PC-9 (cell line): Measurements from ENCODE around the gene DSCAM. TPM values are rescaled to one million over a fixed set of nuclear protein-coding genes. Genes with fewer than 3 reads are reported as not detected.

Experiments
- BruUV-seq: library from RNA; stranded (reverse); fragments of 400-500 nt; replicated peaks from 2 replicates; lab custom pipeline; 2021; lab: Mats Ljungman, UMichigan
- CTCF ChIA-PET: fragments of 300-600 bp; sonication (Branson Sonifier 250); formaldehyde crosslinking; loops from one replicate; lab custom pipeline; 2022; ENCODE audit warnings: antibody characterized with exemption; lab: Charles Lee
- POLR2A ChIA-PET: fragments of 300-600 bp; sonication (Branson Sonifier 250); formaldehyde crosslinking; loops from one replicate; lab custom pipeline; 2022; ENCODE audit warnings: antibody characterized with exemption; ENCODE audit not compliant: unreplicated experiment; lab: Charles Lee
- DNase-seq, 2 experiments: peaks; one replicate each; pipeline versions ENCODE4 v3.0.0 to v3.0.0-alpha.2; 2015 to 2022; ENCODE audit warnings: mixed read lengths in 1 of 2
- H2AFZ ChIP-seq: fragments of 200-600 bp; sonication (generic); 2 replicates; pipeline ENCODE4 v1.8.1; 2017; ENCODE audit warnings: antibody characterized with exemption
- H3F3A ChIP-seq: fragments of 200-600 bp; sonication (generic); 2 replicates; pipeline ENCODE4 v1.8.1; 2017; ENCODE audit warnings: antibody characterized with exemption, mild to moderate bottlenecking, low read depth; ENCODE audit not compliant: insufficient read depth
- H3K27ac ChIP-seq: fragments of 200-600 bp; sonication (generic); 2 replicates; pipeline ENCODE4 v1.6.1; 2016; ENCODE audit warnings: mixed run types
- H3K27me3 ChIP-seq: fragments of 200-600 bp; sonication (generic); 2 replicates; pipeline ENCODE4 v1.6.1; 2016; ENCODE audit warnings: low read depth, mixed run types; ENCODE audit not compliant: insufficient read depth
- H3K36me3 ChIP-seq: fragments of 200-600 bp; sonication (generic); 2 replicates; pipeline ENCODE4 v1.6.1; 2016; ENCODE audit warnings: low read depth, mixed run types
- H3K4me1 ChIP-seq: fragments of 200-600 bp; sonication (generic); replicated peaks from 2 replicates; pipeline ENCODE4 v1.6.1; 2016; ENCODE audit warnings: mixed run types; ENCODE audit not compliant: insufficient read depth
- H3K4me2 ChIP-seq: fragments of 200-600 bp; sonication (generic); 2 replicates; pipeline ENCODE4 v1.6.1; 2017; ENCODE audit warnings: mixed run types
- H3K4me3 ChIP-seq: fragments of 200-600 bp; sonication (generic); 2 replicates; pipeline ENCODE4 v1.6.1; 2016; ENCODE audit warnings: mixed run types
- H3K79me2 ChIP-seq: fragments of 200-600 bp; sonication (generic); 2 replicates; pipeline ENCODE4 v1.6.1; 2017; ENCODE audit warnings: low read depth, mixed run types
- H3K9me2 ChIP-seq: fragments of 200-600 bp; sonication (generic); 2 replicates; pipeline ENCODE4 v1.8.1; 2017; ENCODE audit warnings: mild to moderate bottlenecking; ENCODE audit not compliant: insufficient read depth
- H3K9me3 ChIP-seq: fragments of 200-600 bp; sonication (generic); 2 replicates; pipeline ENCODE4 v1.8.1; 2016; ENCODE audit warnings: low read depth; ENCODE audit not compliant: insufficient read depth
- H4K20me1 ChIP-seq: fragments of 200-600 bp; sonication (generic); 2 replicates; pipeline ENCODE4 v1.8.1; 2017; ENCODE audit not compliant: insufficient read depth
- CTCF ChIP-seq: fragments of 200-600 bp; sonication (generic); conservative IDR thresholded peaks from 2 replicates; pipeline ENCODE4 v1.6.1; 2017; ENCODE audit warnings: mixed run types, antibody characterized with exemption, mild to moderate bottlenecking, moderate library complexity
- EZH2 ChIP-seq: fragments of 200-600 bp; sonication (generic); IDR thresholded peaks from 2 replicates; pipeline ENCODE4 v1.8.0; 2017; ENCODE audit warnings: antibody characterized with exemption, low read depth
- intact Hi-C: fragments of 100-400 bp; cut with micrococcal nuclease; formaldehyde crosslinking; loops from one replicate; pipeline ENCODE4 v1.10.0; 2022; ENCODE audit not compliant: unreplicated experiment
- microRNA-seq: library from miRNA; unstranded; fragments of <30 nt; microRNA quantifications from one replicate; pipeline ENCODE4 v1.2.0, GENCODE V29; 2021; ENCODE audit warnings: borderline number of aligned reads, borderline replicate concordance
- total RNA-seq: library from RNA; stranded (reverse); gene quantifications from 2 replicates; pipeline ENCODE4 v1.2.3, GENCODE V29; 2021

The DSCAM gene
- total RNA-seq, 1 experiment from 2014 or later: not detected

GRCh38 chr21:39966786-39967185 is 880.2 kb downstream of the DSCAM start:
- TF ChIP-seq CTCF (no peak), EZH2 (no peak)
- no peak overlapping the region for H3K4me2 ChIP-seq
- H3K27ac ChIP-seq: no peak overlapping the region
- no peaks in the 10 kb centered on the region for H3K9me2 ChIP-seq
- H2AFZ ChIP-seq: no peak overlapping the region
- no TSS peak for BruUV-seq
- DNase-seq: no peak
- ChIA-PET CTCF (no interaction called here), POLR2A (interaction anchor here (0.7 kb wide), 1 partner anchor 978 kb away, joined by 4 read pairs; no protein-coding TSS in a partner anchor)
- H3K9me3 ChIP-seq: no peaks in the 10 kb centered on the region
- H3F3A ChIP-seq: no peaks in the 10 kb centered on the region
- H4K20me1 ChIP-seq: no peaks in the 10 kb centered on the region
- no peak overlapping the region for H3K4me3 ChIP-seq
- intact Hi-C loops: no loop called here
- no peaks in the 10 kb centered on the region for H3K36me3 ChIP-seq
- H3K79me2 ChIP-seq: no peaks in the 10 kb centered on the region
- no peaks in the 10 kb centered on the region for H3K27me3 ChIP-seq
- no peaks in the 10 kb centered on the region for H3K4me1 ChIP-seq

DNA sequence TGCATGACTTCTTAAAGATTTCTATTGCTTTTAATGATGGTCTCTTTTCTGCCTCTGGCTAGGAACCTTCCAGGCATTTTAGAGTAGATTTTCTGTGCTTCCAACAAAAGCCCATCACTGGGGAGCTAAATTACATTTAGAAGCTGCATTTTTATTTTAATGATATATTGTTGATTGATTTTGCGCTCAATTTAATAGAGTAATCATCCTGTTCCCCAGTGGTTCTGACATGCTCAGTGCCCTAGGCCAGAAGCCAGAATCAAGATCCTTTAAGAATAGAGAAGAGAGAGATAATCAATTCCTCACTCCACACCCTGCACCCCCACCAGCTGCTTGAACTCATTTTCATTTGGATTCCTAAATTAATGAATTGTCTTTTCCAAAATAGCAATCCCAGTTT is 881.9 kb downstream of the DSCAM start:
- Histone ChIP-seq H3K9me3 (no peaks in the 10 kb centered on the region), H3K4me1 (no peaks in the 10 kb centered on the region), H3K27me3 (no peaks in the 10 kb centered on the region), H3K36me3 (no peaks in the 10 kb centered on the region), H4K20me1 (no peaks in the 10 kb centered on the region), H3K4me2 (no peak overlapping the region), H3K79me2 (no peaks in the 10 kb centered on the region), H2AFZ (no peak overlapping the region), H3K27ac (no peak overlapping the region), H3K4me3 (no peak overlapping the region), H3F3A (no peaks in the 10 kb centered on the region), H3K9me2 (no peaks in the 10 kb centered on the region)
- intact Hi-C loops: no loop called here
- DNase-seq: no peak
- BruUV-seq: no TSS peak
- no peak for TF ChIP-seq EZH2
- TF ChIP-seq CTCF: no peak
- POLR2A ChIA-PET: no interaction called here
- CTCF ChIA-PET: no interaction called here

DNA sequence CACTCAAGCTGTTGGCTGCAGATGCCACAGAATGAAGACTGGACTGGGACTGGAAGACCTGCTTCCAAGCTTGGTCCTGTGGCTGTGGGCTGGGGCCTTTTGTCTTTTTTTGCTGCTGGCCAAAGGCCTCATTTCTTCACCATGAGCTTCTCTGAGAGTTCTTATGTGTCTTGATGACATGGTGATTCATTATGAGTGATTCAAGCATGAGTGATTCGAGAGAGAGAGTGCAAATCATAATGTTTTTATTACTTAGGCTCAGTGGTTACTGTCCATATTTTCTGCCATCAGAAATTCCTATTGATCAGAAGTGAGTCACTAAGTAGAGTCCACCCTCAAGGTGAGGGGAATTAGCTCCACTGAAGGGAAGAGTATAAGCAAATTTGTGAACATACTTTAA is 885.7 kb downstream of the DSCAM start:
- no peak for TF ChIP-seq CTCF
- TF ChIP-seq EZH2: no peak

More for the DNA sequence above, 885.7 kb downstream of the DSCAM start:
- no TSS peak for BruUV-seq
- intact Hi-C loops: no loop called here
- no peaks in the 10 kb centered on the region for H3K9me2 ChIP-seq
- no peaks in the 10 kb centered on the region for H3F3A ChIP-seq
- H3K36me3 ChIP-seq: no peaks in the 10 kb centered on the region
- no peak overlapping the region for H2AFZ ChIP-seq
- H3K4me1 ChIP-seq: no peaks in the 10 kb centered on the region
- CTCF ChIA-PET: no interaction called here
- no peaks in the 10 kb centered on the region for H3K79me2 ChIP-seq
- DNase-seq: no peak
- H3K4me2 ChIP-seq: no peak overlapping the region
- no peak overlapping the region for H3K27ac ChIP-seq
- H3K27me3 ChIP-seq: no peaks in the 10 kb centered on the region
- POLR2A ChIA-PET: no interaction called here
- no peaks in the 10 kb centered on the region for H4K20me1 ChIP-seq
- H3K4me3 ChIP-seq: no peak overlapping the region
- H3K9me3 ChIP-seq: no peaks in the 10 kb centered on the region

Small RNA genes lying within 50 kb of the gene (microRNA-seq; reads per million reads assigned to microRNA genes)
- gene MIR4760: not detected
